Liver (tissue), 9 donors: Measurements from ENCODE around the gene TENM3. TPM values are rescaled to one million over a fixed set of nuclear protein-coding genes. Genes with fewer than 3 reads are reported as not detected.

Experiments used
- DNase-seq: peaks from one replicate; pipeline ENCODE4 v3.0.0-alpha.2; 2017; ENCODE audit warnings: low spot score
- H3K27ac ChIP-seq, 2 donors: one replicate each; pipeline ENCODE4 v1.7.0; 2013; ENCODE audit warnings: inconsistent platforms in 2 of 2, low read length in 2 of 2, control low read depth in 1 of 2, low read depth in 1 of 2, mild to moderate bottlenecking in 1 of 2
- H3K27me3 ChIP-seq, 4 donors: one replicate each; pipeline versions ENCODE4 v1.6.1 to v1.7.0; 2013; ENCODE audit warnings: low read length in 3 of 4, inconsistent platforms in 1 of 4, mild to moderate bottlenecking in 1 of 4, moderate library complexity in 1 of 4; ENCODE audit not compliant: control insufficient read depth in 4 of 4, insufficient read depth in 4 of 4
- H3K36me3 ChIP-seq, 4 donors: one replicate each; pipeline versions ENCODE4 v1.6.1 to v1.7.0; 2013; ENCODE audit warnings: low read length in 3 of 4, mild to moderate bottlenecking in 3 of 4, low read depth in 1 of 4, moderate library complexity in 1 of 4; ENCODE audit not compliant: control insufficient read depth in 4 of 4, insufficient read depth in 3 of 4
- H3K4me1 ChIP-seq, 4 donors: one replicate each; pipeline versions ENCODE4 v1.6.1 to v1.7.0; 2013; ENCODE audit warnings: low read length in 3 of 4, mild to moderate bottlenecking in 3 of 4, moderate library complexity in 1 of 4; ENCODE audit not compliant: control insufficient read depth in 4 of 4, insufficient read depth in 4 of 4
- H3K4me3 ChIP-seq, 3 donors: one replicate each; pipeline versions ENCODE4 v1.6.1 to v1.7.0; 2013; ENCODE audit warnings: low read length in 3 of 3, control low read depth in 1 of 3, low read depth in 1 of 3, mild to moderate bottlenecking in 1 of 3
- H3K9ac ChIP-seq, 2 donors: one replicate each; pipeline ENCODE4 v1.7.0; 2013; ENCODE audit warnings: low read length in 2 of 2, mild to moderate bottlenecking in 2 of 2, moderate library complexity in 2 of 2, control low read depth in 1 of 2, low read depth in 1 of 2
- H3K9me3 ChIP-seq, 4 donors: one replicate each; pipeline versions ENCODE4 v1.6.1 to v1.7.0; 2013; ENCODE audit warnings: low read length in 3 of 4; ENCODE audit not compliant: control insufficient read depth in 4 of 4
- EGR1 ChIP-seq, 2 donors: IDR thresholded peaks; 2 replicates each; pipeline ENCODE4 v1.6.1; 2016 to 2018; ENCODE audit warnings: antibody characterized with exemption in 2 of 2, low read depth in 2 of 2
- FOXA1 ChIP-seq: IDR thresholded peaks from 2 replicates; pipeline ENCODE4 v1.6.1; 2016; ENCODE audit warnings: antibody characterized with exemption
- FOXA2 ChIP-seq: IDR thresholded peaks from 2 replicates; pipeline ENCODE4 v1.6.1; 2016; ENCODE audit warnings: antibody characterized with exemption
- GABPA ChIP-seq, 2 donors: IDR thresholded peaks in 1 of 2; conservative IDR thresholded peaks in 1 of 2; 2 replicates each; pipeline ENCODE4 v1.6.1; 2016; ENCODE audit warnings: antibody characterized with exemption in 2 of 2, mild to moderate bottlenecking in 1 of 2, moderate library complexity in 1 of 2
- HNF4A ChIP-seq, 2 donors: conservative IDR thresholded peaks; 2 replicates each; pipeline ENCODE4 v1.6.1; 2016; ENCODE audit warnings: antibody characterized with exemption in 2 of 2, mild to moderate bottlenecking in 2 of 2
- HNF4G ChIP-seq: IDR thresholded peaks from 2 replicates; pipeline ENCODE4 v1.6.1; 2016; ENCODE audit warnings: antibody characterized with exemption
- JUND ChIP-seq, 2 donors: IDR thresholded peaks; 2 replicates each; pipeline ENCODE4 v1.6.1; 2016; ENCODE audit warnings: antibody characterized with exemption in 2 of 2
- MAX ChIP-seq: IDR thresholded peaks from 2 replicates; pipeline ENCODE4 v1.6.1; 2016; ENCODE audit warnings: antibody characterized with exemption
- NR2F2 ChIP-seq: IDR thresholded peaks from 2 replicates; pipeline ENCODE4 v1.6.1; 2016; ENCODE audit warnings: antibody characterized with exemption
- RAD21 ChIP-seq, 2 donors: IDR thresholded peaks; 2 replicates each; pipeline ENCODE4 v1.6.1; 2016; ENCODE audit warnings: antibody characterized with exemption in 2 of 2, mild to moderate bottlenecking in 2 of 2
- REST ChIP-seq: IDR thresholded peaks from 2 replicates; pipeline ENCODE4 v1.6.1; 2016; ENCODE audit warnings: antibody characterized with exemption, mild to moderate bottlenecking
- RXRA ChIP-seq, 2 donors: IDR thresholded peaks; 2 replicates each; pipeline ENCODE4 v1.6.1; 2017 to 2018; ENCODE audit warnings: antibody characterized with exemption in 2 of 2, mild to moderate bottlenecking in 1 of 2
- SP1 ChIP-seq: IDR thresholded peaks from 2 replicates; pipeline ENCODE4 v1.6.1; 2018; ENCODE audit warnings: antibody characterized with exemption, mild to moderate bottlenecking
- TAF1 ChIP-seq: conservative IDR thresholded peaks from 2 replicates; pipeline ENCODE4 v1.6.1; 2016; ENCODE audit warnings: antibody characterized with exemption, mild to moderate bottlenecking
- YY1 ChIP-seq: IDR thresholded peaks from 2 replicates; pipeline ENCODE4 v1.6.1; 2016; ENCODE audit warnings: antibody characterized with exemption, mild to moderate bottlenecking
- WGBS: extraction: QIAGEN DNeasy Blood & Tissue Kit; methylation state at CpG from one replicate; pipeline ENCODE4 v1.1.7; 2013; 5-methylcytosine and 5-hydroxymethylcytosine counted together
- polyA plus RNA-seq, 2 donors: library from polyadenylated mRNA; stranded (reverse) in 1 of 2; unstranded in 1 of 2; fragments of 200-250 nt in 1 of 2; fragments of >200 nt in 1 of 2; fragmentation: Nextera tagmentation in 1 of 2; extraction: Ambion mirVana in 1 of 2; gene quantifications; one replicate each; pipeline versions ENCODE4 v1.2.1 to v1.2.3, GENCODE V29; 2013 to 2015
- total RNA-seq, 2 donors: library from RNA; depleted of rRNA; stranded (reverse); fragments of >200 nt; gene quantifications; one replicate each; pipeline ENCODE4 v1.2.3, GENCODE V29; 2014
- TF ChIP-seq, protein P1 (sequence below): IDR thresholded peaks from 2 replicates; pipeline ENCODE4 v1.6.1; 2016; ENCODE audit warnings: antibody characterized with exemption
- TF ChIP-seq, protein P2 (sequence below): IDR thresholded peaks from 2 replicates; pipeline ENCODE4 v1.6.1; 2016; ENCODE audit warnings: antibody characterized with exemption
- TF ChIP-seq, protein P3 (sequence below): fragments of 150-350 bp; IDR thresholded peaks from 2 replicates; pipeline ENCODE4 v1.5.1; 2017; ENCODE audit warnings: improper control_type of control experiment, low read depth, low read length; ENCODE audit not compliant: missing input control
- donor health status: healthy.
- donor health status: healthy.
- donor health status: healthy.
- donor health status: healthy.
- donor health status: healthy.

Gene TENM3
- total and polyA plus RNA-seq, 4 donors, result 0.32 to 16.8 (median 0.70) TPM

DNA sequence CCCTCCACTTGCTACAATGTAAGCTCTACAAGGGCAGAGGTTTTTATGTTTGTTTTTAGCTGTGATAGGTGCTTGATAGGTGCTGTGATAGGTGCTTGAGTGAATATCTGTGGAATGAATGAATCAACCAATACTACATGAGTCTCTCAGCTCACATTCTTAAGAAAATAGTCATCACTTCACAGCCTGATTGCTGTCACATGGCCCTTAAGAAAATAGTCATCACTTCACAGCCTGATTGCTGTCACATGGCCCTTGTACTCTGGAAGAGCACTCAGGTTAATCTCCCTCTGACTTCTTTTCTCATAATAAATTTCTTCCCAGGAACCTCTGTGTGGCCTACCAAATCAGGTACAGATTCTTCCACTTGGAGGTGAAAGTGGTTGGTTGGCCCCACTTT, 335.2 kb downstream of the TENM3 start:
- Histone ChIP-seq H3K27me3 (no peaks in the 10 kb centered on the region), H3K27ac (no peak overlapping the region), H3K4me3 (no peak overlapping the region), H3K4me1 (no peaks in the 10 kb centered on the region), H3K36me3 (no peaks in the 10 kb centered on the region), H3K9ac (no peak overlapping the region), H3K9me3 (no peaks in the 10 kb centered on the region)
- TF ChIP-seq TAF1 (no peak), HNF4A (conservative IDR thresholded peaks at IDR 0.05) (no peak), FOXA1 (no peak), RAD21 (IDR thresholded peaks at IDR 0.05) (no peak)
- no peak for DNase-seq

DNA sequence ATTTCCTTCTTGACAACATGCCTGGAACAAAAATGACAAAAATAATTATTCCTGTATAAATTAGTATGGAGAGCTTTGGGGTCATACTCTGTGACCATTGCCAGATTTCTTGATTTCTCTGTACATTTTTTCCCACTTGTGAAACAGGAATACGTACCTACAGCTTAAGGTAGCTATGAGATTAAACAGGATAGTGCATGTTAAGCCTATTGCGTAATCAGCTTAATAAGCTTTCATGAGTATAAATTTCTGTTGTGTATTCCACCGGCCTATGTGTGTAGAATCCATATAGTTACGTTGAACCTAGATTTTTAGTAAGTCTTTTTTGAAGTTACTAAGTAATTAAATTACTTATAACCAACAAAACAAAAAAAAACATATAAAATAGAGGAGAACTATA, 339.0 kb downstream of the TENM3 start:
- TF ChIP-seq JUND (IDR thresholded peaks at IDR 0.05), result no peak
- TF ChIP-seq TAF1, result no peak
- TF ChIP-seq GABPA (IDR thresholded peaks at IDR 0.05 in 1 of 2, conservative IDR thresholded peaks at IDR 0.05 in 1 of 2), result no peak
- no peak for TF ChIP-seq RAD21 (IDR thresholded peaks at IDR 0.05)
- no peak for TF ChIP-seq RXRA (IDR thresholded peaks at IDR 0.05)
- TF ChIP-seq NR2F2, result no peak
- no peak for TF ChIP-seq YY1
- TF ChIP-seq EGR1 (IDR thresholded peaks at IDR 0.05; ENCODE audit: low read depth in 2 of 2), result no peak
- TF ChIP-seq FOXA2, result no peak
- no peak for TF ChIP-seq SP1
- TF ChIP-seq, protein P1, sequence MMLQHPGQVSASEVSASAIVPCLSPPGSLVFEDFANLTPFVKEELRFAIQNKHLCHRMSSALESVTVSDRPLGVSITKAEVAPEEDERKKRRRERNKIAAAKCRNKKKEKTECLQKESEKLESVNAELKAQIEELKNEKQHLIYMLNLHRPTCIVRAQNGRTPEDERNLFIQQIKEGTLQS, result no peak
- TF ChIP-seq, protein P2, sequence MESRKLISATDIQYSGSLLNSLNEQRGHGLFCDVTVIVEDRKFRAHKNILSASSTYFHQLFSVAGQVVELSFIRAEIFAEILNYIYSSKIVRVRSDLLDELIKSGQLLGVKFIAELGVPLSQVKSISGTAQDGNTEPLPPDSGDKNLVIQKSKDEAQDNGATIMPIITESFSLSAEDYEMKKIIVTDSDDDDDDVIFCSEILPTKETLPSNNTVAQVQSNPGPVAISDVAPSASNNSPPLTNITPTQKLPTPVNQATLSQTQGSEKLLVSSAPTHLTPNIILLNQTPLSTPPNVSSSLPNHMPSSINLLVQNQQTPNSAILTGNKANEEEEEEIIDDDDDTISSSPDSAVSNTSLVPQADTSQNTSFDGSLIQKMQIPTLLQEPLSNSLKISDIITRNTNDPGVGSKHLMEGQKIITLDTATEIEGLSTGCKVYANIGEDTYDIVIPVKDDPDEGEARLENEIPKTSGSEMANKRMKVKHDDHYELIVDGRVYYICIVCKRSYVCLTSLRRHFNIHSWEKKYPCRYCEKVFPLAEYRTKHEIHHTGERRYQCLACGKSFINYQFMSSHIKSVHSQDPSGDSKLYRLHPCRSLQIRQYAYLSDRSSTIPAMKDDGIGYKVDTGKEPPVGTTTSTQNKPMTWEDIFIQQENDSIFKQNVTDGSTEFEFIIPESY, result no peak
- TF ChIP-seq HNF4G, result no peak
- no peak for TF ChIP-seq REST
- no peak for TF ChIP-seq FOXA1
- TF ChIP-seq HNF4A (conservative IDR thresholded peaks at IDR 0.05), result no peak
- TF ChIP-seq, protein P3, sequence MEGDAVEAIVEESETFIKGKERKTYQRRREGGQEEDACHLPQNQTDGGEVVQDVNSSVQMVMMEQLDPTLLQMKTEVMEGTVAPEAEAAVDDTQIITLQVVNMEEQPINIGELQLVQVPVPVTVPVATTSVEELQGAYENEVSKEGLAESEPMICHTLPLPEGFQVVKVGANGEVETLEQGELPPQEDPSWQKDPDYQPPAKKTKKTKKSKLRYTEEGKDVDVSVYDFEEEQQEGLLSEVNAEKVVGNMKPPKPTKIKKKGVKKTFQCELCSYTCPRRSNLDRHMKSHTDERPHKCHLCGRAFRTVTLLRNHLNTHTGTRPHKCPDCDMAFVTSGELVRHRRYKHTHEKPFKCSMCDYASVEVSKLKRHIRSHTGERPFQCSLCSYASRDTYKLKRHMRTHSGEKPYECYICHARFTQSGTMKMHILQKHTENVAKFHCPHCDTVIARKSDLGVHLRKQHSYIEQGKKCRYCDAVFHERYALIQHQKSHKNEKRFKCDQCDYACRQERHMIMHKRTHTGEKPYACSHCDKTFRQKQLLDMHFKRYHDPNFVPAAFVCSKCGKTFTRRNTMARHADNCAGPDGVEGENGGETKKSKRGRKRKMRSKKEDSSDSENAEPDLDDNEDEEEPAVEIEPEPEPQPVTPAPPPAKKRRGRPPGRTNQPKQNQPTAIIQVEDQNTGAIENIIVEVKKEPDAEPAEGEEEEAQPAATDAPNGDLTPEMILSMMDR, result no peak
- no peak for TF ChIP-seq MAX
- no peaks in the 10 kb centered on the region for H3K4me1 ChIP-seq
- no peak overlapping the region for H3K9ac ChIP-seq
- H3K36me3 ChIP-seq, result no peaks in the 10 kb centered on the region
- no peak overlapping the region for H3K27ac ChIP-seq
- H3K4me3 ChIP-seq, result no peak overlapping the region
- no peaks in the 10 kb centered on the region for H3K9me3 ChIP-seq
- 90% methylated on average over 4 of the region's 4 CpGs for WGBS
- no peaks in the 10 kb centered on the region for H3K27me3 ChIP-seq
- DNase-seq, result no peak
